Neural progenitor cell (in vitro differentiated cells): ENCODE data around the gene DNASE1L2. TPM values are rescaled to one million over a fixed set of nuclear protein-coding genes. Genes with fewer than 3 reads are reported as not detected.

ENCODE experiments used
- DNase-seq: peaks from one replicate; pipeline ENCODE4 v3.0.0-alpha.2; 2016; ENCODE audit warnings: low spot score
- H2AFZ ChIP-seq: fragments of 200-600 bp; sonication (generic); replicated peaks from 2 replicates; pipeline ENCODE4 v1.6.1; 2016; ENCODE audit warnings: antibody characterized with exemption
- H3F3A ChIP-seq: fragments of 200-600 bp; sonication (generic); 2 replicates; pipeline ENCODE4 v1.6.1; 2016; ENCODE audit warnings: antibody characterized with exemption, low read depth
- H3K27ac ChIP-seq: fragments of 200-600 bp; sonication (generic); 2 replicates; pipeline ENCODE4 v1.5.1; 2016; ENCODE audit warnings: mild to moderate bottlenecking
- H3K27me3 ChIP-seq: fragments of 200-600 bp; sonication (generic); 2 replicates; pipeline ENCODE4 v1.6.1; 2016; ENCODE audit warnings: mild to moderate bottlenecking, moderate library complexity
- H3K36me3 ChIP-seq: fragments of 200-600 bp; sonication (generic); 2 replicates; pipeline ENCODE4 v1.5.1; 2016
- H3K4me1 ChIP-seq: fragments of 200-600 bp; sonication (generic); 2 replicates; pipeline ENCODE4 v1.6.1; 2016; ENCODE audit warnings: mixed run types
- H3K4me2 ChIP-seq: fragments of 200-600 bp; sonication (generic); 2 replicates; pipeline ENCODE4 v1.6.1; 2016
- H3K4me3 ChIP-seq: fragments of 200-600 bp; sonication (generic); 2 replicates; pipeline ENCODE4 v1.5.1; 2016
- H3K79me2 ChIP-seq: fragments of 200-600 bp; sonication (generic); 2 replicates; pipeline ENCODE4 v1.6.1; 2016; ENCODE audit warnings: low read depth
- H3K9ac ChIP-seq: fragments of 200-600 bp; sonication (generic); 2 replicates; pipeline ENCODE4 v1.6.1; 2016
- H3K9me3 ChIP-seq: fragments of 200-600 bp; sonication (generic); 2 replicates; pipeline ENCODE4 v1.5.1; 2016; ENCODE audit warnings: low read depth
- H4K20me1 ChIP-seq: fragments of 200-600 bp; sonication (generic); 2 replicates; pipeline ENCODE4 v1.6.1; 2016; ENCODE audit warnings: low read depth
- H3K27ac Mint-ChIP-seq: 3 replicates; pipeline ENCODE4 v1.8.0; 2021; ENCODE audit warnings: mixed read lengths
- H3K27me3 Mint-ChIP-seq: 2 replicates; pipeline ENCODE4 v1.8.0; 2022; ENCODE audit warnings: low read depth, mild to moderate bottlenecking, inconsistent platforms, moderate library complexity, mixed read lengths; ENCODE audit not compliant: insufficient read depth
- H3K36me3 Mint-ChIP-seq: 3 replicates; pipeline ENCODE4 v1.8.0; 2021; ENCODE audit warnings: mixed read lengths
- H3K4me1 Mint-ChIP-seq: 3 replicates; pipeline ENCODE4 v1.8.0; 2021; ENCODE audit warnings: mixed read lengths
- H3K4me3 Mint-ChIP-seq: 3 replicates; pipeline ENCODE4 v1.8.0; 2021; ENCODE audit warnings: mild to moderate bottlenecking, moderate library complexity, mixed read lengths
- H3K9me3 Mint-ChIP-seq: 3 replicates; pipeline ENCODE4 v1.8.0; 2020; ENCODE audit warnings: mixed read lengths
- EZH2 ChIP-seq: fragments of 200-600 bp; sonication (generic); IDR thresholded peaks from 2 replicates; pipeline ENCODE4 v1.6.1; 2017; ENCODE audit warnings: antibody characterized with exemption, mild to moderate bottlenecking, moderate library complexity
- EZH2phosphoT487 ChIP-seq: fragments of 200-600 bp; sonication (generic); IDR thresholded peaks from 2 replicates; pipeline ENCODE4 v1.6.1; 2017; ENCODE audit warnings: antibody characterized with exemption
- total RNA-seq: library from RNA; depleted of rRNA; stranded (reverse); fragments of >200 nt; gene quantifications from 2 replicates; pipeline ENCODE4 v1.2.3, GENCODE V29; 2015; ENCODE audit warnings: low replicate concordance
- TF ChIP-seq, protein P1 (sequence below): fragments of 200-600 bp; sonication (generic); IDR thresholded peaks from 2 replicates; pipeline ENCODE4 v1.5.1; 2017; ENCODE audit warnings: antibody characterized with exemption, mild to moderate bottlenecking

The DNASE1L2 gene
- total RNA-seq, 1 donor from 2014 or later, result 0.21 TPM

GRCh38 chr16:2188395-2188794 lies 47.8 kb upstream of the DNASE1L2 start:
- H3K27me3 Mint-ChIP-seq, result peaks cover 5% of the 10 kb centered on the region
- H3K4me1 Mint-ChIP-seq, result no peaks in the 10 kb centered on the region
- H3K36me3 ChIP-seq, result no peaks in the 10 kb centered on the region

DNA sequence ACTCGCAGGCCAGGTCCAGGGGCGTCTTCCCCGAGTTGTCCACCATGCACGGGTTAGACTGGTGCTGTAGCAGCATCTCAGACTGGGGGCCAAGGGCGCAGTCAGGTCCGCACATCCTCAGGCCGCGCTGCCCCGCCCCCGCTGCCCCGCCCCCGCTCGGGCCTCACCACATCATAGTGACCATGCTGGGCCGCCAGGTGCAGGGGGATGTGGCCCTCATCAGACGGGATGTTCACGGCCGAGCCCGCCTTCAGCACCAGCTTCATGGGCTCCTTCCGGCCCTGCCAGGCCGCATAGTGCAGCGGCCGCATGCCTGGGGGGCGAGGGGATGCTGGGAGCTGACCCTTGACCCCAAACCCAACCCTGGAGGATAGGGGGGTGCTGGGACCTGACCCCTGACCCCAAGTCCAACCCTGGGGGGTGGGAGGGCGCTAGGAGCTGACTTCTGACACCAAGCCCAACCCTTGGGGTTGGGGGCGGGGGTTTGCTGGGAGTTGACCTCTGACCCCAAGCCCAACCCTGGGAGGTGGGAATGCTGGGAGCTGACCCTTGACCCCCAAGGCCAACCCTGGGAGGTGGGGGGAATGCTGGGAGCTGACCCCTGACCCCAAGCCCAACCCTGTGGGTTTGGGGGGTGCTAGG lies 46.9 kb upstream of the DNASE1L2 start:
- DNase-seq, result no peak

More at GRCh38 chr16:2188395-2188794, 47.8 kb upstream of the DNASE1L2 start:
- Mint-ChIP-seq H3K27ac (no peak overlapping the region), H3K36me3 (no peaks in the 10 kb centered on the region), H3K9me3 (no peaks in the 10 kb centered on the region), H3K4me3 (no peak overlapping the region)
- Histone ChIP-seq H3K9ac (no peak overlapping the region), H2AFZ (no peak overlapping the region), H3K27me3 (no peaks in the 10 kb centered on the region), H3K4me2 (no peak overlapping the region), H3K79me2 (no peaks in the 10 kb centered on the region), H3F3A (no peaks in the 10 kb centered on the region), H3K27ac (no peak overlapping the region), H3K4me3 (no peak overlapping the region), H4K20me1 (no peaks in the 10 kb centered on the region), H3K9me3 (no peaks in the 10 kb centered on the region), H3K4me1 (no peaks in the 10 kb centered on the region)
- DNase-seq, result no peak
- TF ChIP-seq EZH2 (no peak), EZH2phosphoT487 (no peak)
- TF ChIP-seq, protein P1, sequence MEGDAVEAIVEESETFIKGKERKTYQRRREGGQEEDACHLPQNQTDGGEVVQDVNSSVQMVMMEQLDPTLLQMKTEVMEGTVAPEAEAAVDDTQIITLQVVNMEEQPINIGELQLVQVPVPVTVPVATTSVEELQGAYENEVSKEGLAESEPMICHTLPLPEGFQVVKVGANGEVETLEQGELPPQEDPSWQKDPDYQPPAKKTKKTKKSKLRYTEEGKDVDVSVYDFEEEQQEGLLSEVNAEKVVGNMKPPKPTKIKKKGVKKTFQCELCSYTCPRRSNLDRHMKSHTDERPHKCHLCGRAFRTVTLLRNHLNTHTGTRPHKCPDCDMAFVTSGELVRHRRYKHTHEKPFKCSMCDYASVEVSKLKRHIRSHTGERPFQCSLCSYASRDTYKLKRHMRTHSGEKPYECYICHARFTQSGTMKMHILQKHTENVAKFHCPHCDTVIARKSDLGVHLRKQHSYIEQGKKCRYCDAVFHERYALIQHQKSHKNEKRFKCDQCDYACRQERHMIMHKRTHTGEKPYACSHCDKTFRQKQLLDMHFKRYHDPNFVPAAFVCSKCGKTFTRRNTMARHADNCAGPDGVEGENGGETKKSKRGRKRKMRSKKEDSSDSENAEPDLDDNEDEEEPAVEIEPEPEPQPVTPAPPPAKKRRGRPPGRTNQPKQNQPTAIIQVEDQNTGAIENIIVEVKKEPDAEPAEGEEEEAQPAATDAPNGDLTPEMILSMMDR, result no peak

DNA sequence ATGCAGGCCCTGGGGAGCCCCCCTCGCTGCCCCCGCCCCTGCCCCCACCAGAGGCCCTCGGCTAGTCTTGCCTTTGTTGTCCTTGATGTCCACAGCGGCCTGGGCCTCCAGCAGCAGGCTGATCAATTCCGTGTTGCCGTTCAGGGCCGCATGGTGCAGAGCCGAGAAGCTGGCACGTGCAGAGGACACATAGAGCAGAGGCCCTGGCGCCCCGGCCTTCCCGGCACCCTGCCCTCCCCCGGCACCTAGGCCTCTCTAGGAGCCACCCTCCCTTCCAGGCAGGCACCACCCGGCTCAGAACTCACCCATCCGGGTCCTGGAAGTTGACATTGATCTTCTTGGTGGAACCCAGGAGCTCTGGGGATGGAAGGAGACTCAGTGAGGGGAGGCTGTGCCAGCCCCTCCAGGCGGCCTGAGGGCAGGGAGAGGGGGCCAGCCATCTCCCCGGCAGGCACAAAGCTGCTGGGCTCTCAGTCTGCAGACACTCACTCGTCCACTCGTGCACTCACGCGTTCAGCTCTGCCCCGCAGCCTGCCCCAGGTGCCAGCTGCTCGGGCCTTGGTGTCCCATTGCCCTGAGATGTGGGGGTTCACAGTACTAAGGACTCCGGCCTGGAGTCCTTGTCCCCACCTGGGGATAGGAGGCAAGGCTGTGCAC lies 46.1 kb upstream of the DNASE1L2 start:
- Histone ChIP-seq H3K9me3 (no peaks in the 10 kb centered on the region), H3K27me3 (peaks cover 7% of the 10 kb centered on the region), H4K20me1 (peaks cover 9% of the 10 kb centered on the region), H3K36me3 (no peaks in the 10 kb centered on the region), H3K9ac (no peak overlapping the region), H3K4me2 (no peak overlapping the region), H3K27ac (no peak overlapping the region), H3K4me1 (peaks cover 4% of the 10 kb centered on the region), H3K79me2 (no peaks in the 10 kb centered on the region), H3F3A (no peaks in the 10 kb centered on the region), H3K4me3 (no peak overlapping the region), H2AFZ (no peak overlapping the region)
- H3K27me3 Mint-ChIP-seq, result peaks cover 2% of the 10 kb centered on the region
- no peaks in the 10 kb centered on the region for H3K9me3 Mint-ChIP-seq
- H3K4me1 Mint-ChIP-seq, result peaks cover 8% of the 10 kb centered on the region
- no peak for DNase-seq
- no peak overlapping the region for H3K27ac Mint-ChIP-seq
- no peak overlapping the region for H3K4me3 Mint-ChIP-seq
- TF ChIP-seq, protein P1, result no peak
- TF ChIP-seq EZH2phosphoT487, result no peak
- no peak for TF ChIP-seq EZH2
- H3K36me3 Mint-ChIP-seq, result no peaks in the 10 kb centered on the region

More for the DNA sequence above, 46.9 kb upstream of the DNASE1L2 start:
- no peaks in the 10 kb centered on the region for H3K9me3 Mint-ChIP-seq
- Histone ChIP-seq H2AFZ (no peak overlapping the region), H3K4me1 (no peaks in the 10 kb centered on the region), H3K27me3 (no peaks in the 10 kb centered on the region), H3K4me2 (no peak overlapping the region), H3K4me3 (no peak overlapping the region), H4K20me1 (peaks cover 2% of the 10 kb centered on the region), H3K36me3 (no peaks in the 10 kb centered on the region), H3K79me2 (no peaks in the 10 kb centered on the region), H3K27ac (no peak overlapping the region), H3K9ac (no peak overlapping the region), H3K9me3 (no peaks in the 10 kb centered on the region), H3F3A (no peaks in the 10 kb centered on the region)
- peaks cover 2% of the 10 kb centered on the region for H3K27me3 Mint-ChIP-seq
- no peak overlapping the region for H3K27ac Mint-ChIP-seq
- no peak overlapping the region for H3K4me3 Mint-ChIP-seq
- no peaks in the 10 kb centered on the region for H3K36me3 Mint-ChIP-seq
- H3K4me1 Mint-ChIP-seq, result peaks cover under 1% of the 10 kb centered on the region
- TF ChIP-seq EZH2phosphoT487 (no peak), EZH2 (no peak)
- TF ChIP-seq, protein P1, result no peak
